ENCODE results near the gene PRR3. TPM values are rescaled to one million over a fixed set of nuclear protein-coding genes. Genes with fewer than 3 reads are reported as not detected.

The PRR3 gene
- total RNA-seq, 2 donors from 2014 or later: 8.6 to 11.7 TPM

- 78% methylated on average over 10 of the region's 10 CpGs for WGBS
- DNase-seq (ENCODE audit: low spot score): no peak
- Histone ChIP-seq H3K4me1 (replicated peaks) (no peaks in the 10 kb centered on the region), H3K27me3 (replicated peaks; ENCODE audit: insufficient read depth) (no peaks in the 10 kb centered on the region), H3K4me3 (no peak overlapping the region), H3K9me3 (no peaks in the 10 kb centered on the region), H3K36me3 (no peaks in the 10 kb centered on the region), H3K27ac (no peak overlapping the region)
- intact Hi-C loops (cut with DNase I): no loop called here
- TF ChIP-seq POLR2AphosphoS5 (IDR thresholded peaks at IDR 0.05) (no peak), CTCF (IDR thresholded peaks at IDR 0.05) (no peak), POLR2A (IDR thresholded peaks at IDR 0.05) (no peak)
These were observed 46.5 kb upstream of the PRR3 start for GRCh38 chr6:30510419-30511168.

GRCh38 chr6:30511169-30511546 is 45.9 kb upstream of the PRR3 start:
- Histone ChIP-seq H3K9me3 (no peaks in the 10 kb centered on the region), H3K4me3 (no peak overlapping the region), H3K4me1 (replicated peaks) (no peaks in the 10 kb centered on the region), H3K27me3 (replicated peaks; ENCODE audit: insufficient read depth) (no peaks in the 10 kb centered on the region), H3K36me3 (no peaks in the 10 kb centered on the region), H3K27ac (no peak overlapping the region)
- no peak for TF ChIP-seq POLR2AphosphoS5 (IDR thresholded peaks at IDR 0.05)
- no peak for TF ChIP-seq POLR2A (IDR thresholded peaks at IDR 0.05)
- no peak for TF ChIP-seq CTCF (IDR thresholded peaks at IDR 0.05)
- WGBS: 59% methylated on average over 5 of the region's 5 CpGs
- DNase-seq (ENCODE audit: low spot score): no peak
- intact Hi-C loops (cut with DNase I): no loop called here

- DNase-seq (ENCODE audit: low spot score): no peak
- no peak overlapping the region for H3K27ac ChIP-seq
- intact Hi-C loops (cut with DNase I): no loop called here
- no peak overlapping the region for H3K4me3 ChIP-seq
- H3K9me3 ChIP-seq: no peaks in the 10 kb centered on the region
- no peaks in the 10 kb centered on the region for H3K4me1 ChIP-seq (replicated peaks)
- H3K27me3 ChIP-seq (replicated peaks; ENCODE audit: insufficient read depth): no peaks in the 10 kb centered on the region
- 92% methylated on average over 2 of the region's 2 CpGs for WGBS
- H3K36me3 ChIP-seq: no peaks in the 10 kb centered on the region
- TF ChIP-seq CTCF (IDR thresholded peaks at IDR 0.05): no peak
These were observed 43.6 kb upstream of the PRR3 start for GRCh38 chr6:30513451-30513850.

- no peak overlapping the region for H3K4me3 ChIP-seq
- no peak for DNase-seq (ENCODE audit: low spot score)
- TF ChIP-seq CTCF (IDR thresholded peaks at IDR 0.05) (no peak), POLR2A (IDR thresholded peaks at IDR 0.05) (no peak), POLR2AphosphoS5 (IDR thresholded peaks at IDR 0.05) (no peak)
- H3K27me3 ChIP-seq (replicated peaks; ENCODE audit: insufficient read depth): no peaks in the 10 kb centered on the region
- no peaks in the 10 kb centered on the region for H3K4me1 ChIP-seq (replicated peaks)
- WGBS: 51% methylated on average over 4 of the region's 4 CpGs
- no peaks in the 10 kb centered on the region for H3K9me3 ChIP-seq
- no peaks in the 10 kb centered on the region for H3K36me3 ChIP-seq
- H3K27ac ChIP-seq: no peak overlapping the region
- intact Hi-C loops (cut with DNase I): no loop called here
These were observed 42.0 kb upstream of the PRR3 start for GRCh38 chr6:30515106-30515505.
